ENCODE data around the gene FOXQ1.

FOXQ1 gene

DNA sequence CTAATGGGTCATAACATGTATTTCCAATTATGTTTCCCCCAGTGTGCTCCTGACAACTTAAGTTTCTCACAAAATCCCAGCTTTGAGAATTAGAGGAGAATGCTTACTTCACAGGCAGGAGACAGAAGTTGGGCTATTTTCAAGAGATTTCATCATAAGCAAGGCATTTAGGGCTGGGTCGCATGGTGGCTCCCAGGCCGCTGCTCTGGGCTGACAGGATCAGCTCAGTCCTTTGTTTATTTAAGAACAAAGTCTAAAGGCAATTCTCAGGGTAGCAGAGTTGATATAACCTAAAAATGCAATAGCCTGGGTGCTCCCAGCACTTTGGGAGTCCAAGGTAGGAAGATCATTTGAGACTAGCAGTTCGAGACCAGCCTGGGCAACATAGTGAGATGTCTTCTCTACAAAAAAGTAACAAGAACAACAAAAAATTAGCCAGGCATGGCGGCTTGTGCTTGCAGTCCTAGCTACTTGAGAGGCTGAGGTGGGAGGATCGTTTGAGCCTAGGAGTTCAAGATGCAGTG lies 10.9 kb downstream of the FOXQ1 start:
- Histone ChIP-seq H3K27ac (ENCODE audit: low read depth, low read length) (no peak overlapping the region), H3K9me3 (ENCODE audit: insufficient read depth, low read depth, low read length) (no peaks in the 10 kb centered on the region), H3K9ac (ENCODE audit: low read depth, low read length) (no peak overlapping the region), H3K4me3 (ENCODE audit: low read length) (no peak overlapping the region), H3K27me3 (ENCODE audit: insufficient read depth, low read length) (peaks cover 4% of the 10 kb centered on the region), H3K4me1 (ENCODE audit: insufficient read depth, low read length) (no peaks in the 10 kb centered on the region; the same call in 1 of the 2 replicates), H3K36me3 (ENCODE audit: insufficient read depth, low read length) (no peaks in the 10 kb centered on the region)
- 90% methylated on average over 5 of the region's 5 CpGs for WGBS

DNA sequence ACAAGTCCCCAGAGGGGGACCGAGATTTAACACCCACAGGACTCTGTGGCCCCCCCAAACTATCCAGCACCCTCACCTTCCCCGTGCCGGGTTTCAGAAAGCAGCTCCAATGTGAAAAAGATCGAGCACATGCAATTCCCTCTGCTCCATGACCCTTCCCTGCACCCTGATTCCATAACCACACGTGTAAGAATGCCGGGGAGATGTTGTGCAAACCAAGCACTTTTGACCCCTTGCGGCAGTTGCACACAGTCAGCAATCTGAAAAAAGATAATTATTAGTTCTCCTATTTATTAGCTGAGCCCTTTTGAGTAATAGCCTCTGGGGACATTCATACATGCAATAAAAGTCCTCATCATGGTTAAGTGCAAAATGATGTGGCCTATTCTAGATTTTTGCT lies 13.0 kb downstream of the FOXQ1 start:
- Histone ChIP-seq H3K27ac (ENCODE audit: low read depth, low read length) (no peak overlapping the region), H3K9me3 (ENCODE audit: insufficient read depth, low read depth, low read length) (peaks cover 7% of the 10 kb centered on the region; the same call in 1 of the 2 replicates), H3K27me3 (ENCODE audit: insufficient read depth, low read length) (no peaks in the 10 kb centered on the region), H3K4me3 (ENCODE audit: low read length) (no peak overlapping the region), H3K9ac (ENCODE audit: low read depth, low read length) (no peak overlapping the region), H3K4me1 (ENCODE audit: insufficient read depth, low read length) (no peaks in the 10 kb centered on the region; the same call in 1 of the 2 replicates), H3K36me3 (ENCODE audit: insufficient read depth, low read length) (no peaks in the 10 kb centered on the region)
- 92% methylated on average over 7 of the region's 7 CpGs for WGBS

DNA sequence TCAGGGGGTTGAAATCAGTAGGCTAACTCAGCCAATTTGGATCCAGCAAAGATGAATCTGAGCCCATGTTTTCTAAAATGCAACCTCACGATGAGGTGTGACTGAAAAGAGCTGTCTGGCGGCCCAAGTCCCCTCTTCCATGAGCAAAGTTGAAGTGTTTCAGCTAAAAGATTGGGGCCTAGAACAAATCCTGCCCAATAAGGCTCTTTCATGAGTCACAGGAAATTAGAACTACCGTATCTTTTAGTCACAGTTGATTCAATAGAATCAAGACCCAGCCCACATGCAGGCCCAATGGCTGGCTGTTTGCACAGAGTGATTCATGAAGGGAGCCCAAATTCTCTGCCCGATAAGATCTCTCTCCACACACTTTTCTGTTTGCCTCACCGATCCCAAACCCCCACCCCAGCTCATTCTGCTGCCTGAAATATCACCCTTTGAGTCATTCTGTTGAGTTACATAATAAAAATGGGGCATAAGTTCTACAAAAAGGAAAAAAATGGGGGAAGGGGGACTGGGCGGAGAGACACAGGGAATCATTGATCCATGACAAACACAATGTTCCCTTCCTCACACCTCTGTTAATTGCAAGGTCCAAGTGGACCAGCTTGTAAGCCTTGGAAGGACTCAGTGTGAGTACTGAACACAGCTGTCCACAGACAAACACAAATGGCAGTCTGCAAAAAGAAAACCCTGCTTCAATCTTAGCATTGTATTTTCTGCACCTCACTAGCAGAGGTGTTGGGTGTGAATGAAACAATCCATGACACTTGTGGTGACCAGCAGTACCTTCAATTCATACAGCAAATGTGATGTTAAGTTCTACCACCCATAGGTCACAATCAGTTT lies 13.8 kb downstream of the FOXQ1 start:
- Histone ChIP-seq H3K9me3 (ENCODE audit: insufficient read depth, low read depth, low read length) (peaks cover 13% of the 10 kb centered on the region), H3K36me3 (ENCODE audit: insufficient read depth, low read length) (no peaks in the 10 kb centered on the region), H3K27me3 (ENCODE audit: insufficient read depth, low read length) (no peaks in the 10 kb centered on the region), H3K4me3 (ENCODE audit: low read length) (no peak overlapping the region), H3K4me1 (ENCODE audit: insufficient read depth, low read length) (no peaks in the 10 kb centered on the region; the same call in 1 of the 2 replicates), H3K9ac (ENCODE audit: low read depth, low read length) (no peak overlapping the region), H3K27ac (ENCODE audit: low read depth, low read length) (no peak overlapping the region)
- 92% methylated on average over 5 of the region's 6 CpGs for WGBS

DNA sequence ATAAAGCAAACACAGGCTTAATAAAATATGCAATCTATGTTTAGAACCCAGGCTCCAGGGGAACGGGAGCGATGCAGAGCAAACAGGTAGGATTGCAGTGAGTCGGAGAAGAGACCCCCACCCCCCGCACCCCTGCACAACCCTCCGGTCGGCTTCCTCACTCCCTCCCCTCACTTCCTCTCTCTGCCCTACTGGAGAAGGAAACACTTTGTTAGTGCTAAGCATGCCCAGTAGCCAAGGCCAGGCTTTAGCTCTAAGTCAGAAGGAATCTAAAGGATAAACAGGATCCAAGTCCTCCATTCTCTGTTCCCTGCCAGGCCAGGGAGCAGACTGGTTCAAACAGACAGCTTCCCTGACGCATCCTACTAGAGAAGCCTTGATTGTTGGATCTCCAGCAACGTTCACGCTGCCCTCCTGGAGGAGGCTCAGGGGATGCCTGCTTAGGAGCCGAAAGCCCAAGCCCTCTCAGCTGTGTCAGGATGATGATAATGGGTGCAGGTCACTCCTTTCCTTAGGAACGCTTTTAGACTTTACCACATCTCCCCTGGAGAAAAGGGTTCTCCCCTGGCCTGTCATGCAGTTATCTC lies 14.7 kb downstream of the FOXQ1 start:
- Histone ChIP-seq H3K9me3 (ENCODE audit: insufficient read depth, low read depth, low read length) (peaks cover 20% of the 10 kb centered on the region), H3K4me1 (ENCODE audit: insufficient read depth, low read length) (no peaks in the 10 kb centered on the region; the same call in 1 of the 2 replicates), H3K27me3 (ENCODE audit: insufficient read depth, low read length) (no peaks in the 10 kb centered on the region), H3K4me3 (ENCODE audit: low read length) (no peak overlapping the region), H3K36me3 (ENCODE audit: insufficient read depth, low read length) (no peaks in the 10 kb centered on the region), H3K27ac (ENCODE audit: low read depth, low read length) (no peak overlapping the region), H3K9ac (ENCODE audit: low read depth, low read length) (no peak overlapping the region)
- WGBS: 85% methylated on average over 11 of the region's 11 CpGs

DNA sequence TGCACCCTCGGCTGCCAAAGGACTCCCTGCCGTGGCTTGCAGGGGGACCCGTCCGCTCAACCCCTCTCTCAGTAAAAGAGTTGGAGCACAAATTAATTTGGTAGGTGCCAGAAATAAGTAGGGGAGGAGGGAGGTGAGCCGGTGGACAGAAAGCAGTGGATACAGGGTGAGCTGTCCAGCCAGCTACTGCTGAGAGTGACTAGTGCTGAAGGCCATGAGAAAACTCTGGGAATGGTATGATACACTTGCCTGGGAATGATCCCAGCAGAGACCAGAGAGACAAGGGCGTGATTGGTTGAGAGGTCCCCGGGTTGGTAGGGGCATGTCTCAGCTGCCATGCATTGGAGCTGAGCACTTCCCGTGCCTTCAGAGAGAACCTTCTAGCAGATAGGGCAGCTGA lies 15.7 kb downstream of the FOXQ1 start:
- Histone ChIP-seq H3K27me3 (ENCODE audit: insufficient read depth, low read length) (no peaks in the 10 kb centered on the region), H3K4me3 (ENCODE audit: low read length) (no peak overlapping the region), H3K9ac (ENCODE audit: low read depth, low read length) (no peak overlapping the region), H3K9me3 (ENCODE audit: insufficient read depth, low read depth, low read length) (peaks cover 20% of the 10 kb centered on the region), H3K36me3 (ENCODE audit: insufficient read depth, low read length) (no peaks in the 10 kb centered on the region), H3K27ac (ENCODE audit: low read depth, low read length) (no peak overlapping the region), H3K4me1 (ENCODE audit: insufficient read depth, low read length) (no peaks in the 10 kb centered on the region; the same call in 1 of the 2 replicates)
- WGBS: 92% methylated on average over 8 of the region's 8 CpGs

DNA sequence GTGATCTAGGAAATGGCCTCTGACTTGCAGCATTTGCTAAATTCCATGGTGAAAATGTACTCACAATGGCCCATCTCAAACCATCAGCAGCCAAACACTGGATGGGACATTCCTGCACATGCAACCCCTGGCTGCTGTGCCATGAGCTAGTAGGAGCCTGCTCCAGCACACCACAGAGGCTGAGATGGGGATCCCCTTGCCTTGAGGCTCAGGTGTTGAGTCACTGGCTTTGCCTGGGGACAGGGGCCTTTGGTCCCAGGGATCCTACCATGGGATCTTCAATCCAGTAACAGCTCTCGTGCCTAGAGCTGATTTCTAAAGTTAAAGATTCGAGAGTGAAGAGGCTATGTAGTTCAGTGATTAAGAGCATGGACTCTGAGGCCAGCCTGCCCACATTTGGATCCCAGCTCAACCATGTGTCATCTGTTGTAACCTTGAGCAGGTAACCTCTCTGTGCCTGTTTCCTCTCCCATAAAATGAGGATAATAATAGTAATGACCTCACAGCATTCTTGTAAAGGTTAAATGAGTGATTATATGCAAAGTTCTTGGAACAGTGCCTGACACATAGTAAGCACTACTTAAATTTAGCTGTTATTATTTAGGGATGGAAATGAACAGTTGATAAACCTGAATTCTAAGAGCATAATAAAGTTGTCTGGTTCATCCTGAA lies 16.4 kb downstream of the FOXQ1 start:
- no peaks in the 10 kb centered on the region for H3K27me3 ChIP-seq (ENCODE audit: insufficient read depth, low read length)
- H3K9ac ChIP-seq (ENCODE audit: low read depth, low read length): no peak overlapping the region
- H3K36me3 ChIP-seq (ENCODE audit: insufficient read depth, low read length): no peaks in the 10 kb centered on the region
- H3K27ac ChIP-seq (ENCODE audit: low read depth, low read length): no peak overlapping the region
- H3K9me3 ChIP-seq (ENCODE audit: insufficient read depth, low read depth, low read length): peaks cover 20% of the 10 kb centered on the region
- WGBS: 98% methylated on average over 2 of the region's 2 CpGs
- H3K4me1 ChIP-seq (ENCODE audit: insufficient read depth, low read length): no peaks in the 10 kb centered on the region; the same call in 1 of the 2 replicates
- no peak overlapping the region for H3K4me3 ChIP-seq (ENCODE audit: low read length)

DNA sequence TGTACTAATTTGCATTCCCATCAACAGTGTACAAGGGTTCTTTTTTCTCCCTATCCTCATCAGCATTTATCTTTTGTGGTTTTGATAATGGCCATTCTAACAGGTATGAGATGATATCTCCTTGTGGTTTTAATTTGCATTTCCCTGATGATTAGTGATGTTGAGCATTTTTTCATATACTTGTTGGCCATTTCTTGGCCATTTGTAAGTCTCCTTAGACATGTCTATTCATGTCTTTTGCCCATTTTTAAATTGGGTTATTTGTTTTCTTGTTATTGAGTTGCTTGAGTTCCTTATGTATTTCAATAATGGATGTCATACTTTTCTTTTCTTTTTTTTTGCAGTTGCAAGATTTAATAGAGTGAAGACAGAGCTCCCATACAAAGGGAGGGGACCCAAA lies 17.8 kb downstream of the FOXQ1 start:
- Histone ChIP-seq H3K9me3 (ENCODE audit: insufficient read depth, low read depth, low read length) (peaks cover 20% of the 10 kb centered on the region), H3K27me3 (ENCODE audit: insufficient read depth, low read length) (no peaks in the 10 kb centered on the region), H3K4me3 (ENCODE audit: low read length) (no peak overlapping the region), H3K27ac (ENCODE audit: low read depth, low read length) (no peak overlapping the region), H3K36me3 (ENCODE audit: insufficient read depth, low read length) (no peaks in the 10 kb centered on the region), H3K9ac (ENCODE audit: low read depth, low read length) (no peak overlapping the region), H3K4me1 (ENCODE audit: insufficient read depth, low read length) (peaks cover 9% of the 10 kb centered on the region)

DNA sequence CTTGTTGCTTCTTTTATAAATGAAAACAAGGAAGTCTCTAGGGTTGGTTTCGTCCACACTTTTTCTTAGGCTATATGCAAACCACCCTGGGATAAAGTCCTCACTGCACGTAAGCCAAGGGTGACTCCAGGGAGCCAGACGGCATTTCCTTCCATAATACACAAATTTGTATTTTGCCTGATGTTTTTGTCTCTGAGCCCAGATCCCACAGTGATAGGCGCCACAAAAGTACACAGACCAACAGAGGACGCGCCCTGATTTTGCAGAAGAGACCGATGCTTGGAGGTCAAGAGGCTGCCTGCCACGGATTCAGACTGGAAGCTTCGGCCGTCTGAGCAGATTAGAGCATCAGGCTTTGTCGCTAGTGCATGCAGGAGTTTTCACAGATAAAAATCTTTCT lies 22.8 kb downstream of the FOXQ1 start:
- peaks cover 24% of the 10 kb centered on the region for H3K4me1 ChIP-seq (ENCODE audit: insufficient read depth, low read length)
- no peak overlapping the region for H3K4me3 ChIP-seq (ENCODE audit: low read length)
- H3K27me3 ChIP-seq (ENCODE audit: insufficient read depth, low read length): no peaks in the 10 kb centered on the region
- H3K36me3 ChIP-seq (ENCODE audit: insufficient read depth, low read length): no peaks in the 10 kb centered on the region
- no peak overlapping the region for H3K27ac ChIP-seq (ENCODE audit: low read depth, low read length)
- H3K9me3 ChIP-seq (ENCODE audit: insufficient read depth, low read depth, low read length): peaks cover 15% of the 10 kb centered on the region; the same call in 1 of the 2 replicates
- WGBS: 25% methylated on average over 11 of the region's 11 CpGs
- peak overlapping the region; percentile 2; the same call in 1 of the 2 replicates for H3K9ac ChIP-seq (ENCODE audit: low read depth, low read length)

DNA sequence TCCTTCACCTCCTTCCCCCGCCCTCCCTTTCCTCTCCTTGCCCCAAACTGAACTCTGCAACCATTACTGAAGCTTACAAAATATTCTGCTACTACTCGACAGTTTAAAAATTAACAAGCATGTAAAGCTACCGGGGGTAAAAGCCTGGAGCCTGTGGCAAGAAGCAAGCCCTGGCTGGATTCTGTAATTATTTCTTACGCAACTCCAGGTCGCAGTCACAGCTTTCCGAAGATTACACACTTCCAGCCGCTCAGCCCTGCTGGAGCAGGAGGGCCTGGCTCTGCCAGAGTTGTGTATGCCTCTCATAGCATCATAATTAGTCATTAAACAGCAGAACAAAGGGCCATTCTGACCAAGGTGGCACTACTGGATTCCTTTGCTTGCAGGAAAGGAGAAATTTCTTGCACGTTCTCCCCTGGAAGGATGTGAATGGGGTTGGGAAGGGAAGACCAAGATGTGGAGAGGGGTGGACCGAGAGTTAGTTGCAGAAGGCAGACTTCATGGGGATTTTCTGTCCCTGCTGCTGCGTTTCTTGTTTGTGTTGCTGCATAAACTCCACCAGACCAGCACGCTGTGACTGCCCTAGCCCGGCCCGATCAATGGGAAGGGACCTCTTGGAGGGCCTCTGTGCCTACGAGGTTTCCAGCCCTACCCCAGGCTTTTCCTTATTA lies 23.6 kb downstream of the FOXQ1 start:
- WGBS: 54% methylated on average over 14 of the region's 14 CpGs
- Histone ChIP-seq H3K36me3 (ENCODE audit: insufficient read depth, low read length) (no peaks in the 10 kb centered on the region), H3K9me3 (ENCODE audit: insufficient read depth, low read depth, low read length) (peaks cover 8% of the 10 kb centered on the region; the same call in 1 of the 2 replicates), H3K27me3 (ENCODE audit: insufficient read depth, low read length) (no peaks in the 10 kb centered on the region), H3K4me1 (ENCODE audit: insufficient read depth, low read length) (peaks cover 24% of the 10 kb centered on the region), H3K27ac (ENCODE audit: low read depth, low read length) (no peak overlapping the region), H3K4me3 (ENCODE audit: low read length) (no peak overlapping the region), H3K9ac (ENCODE audit: low read depth, low read length) (peak overlapping the region; percentile 5; the same call in 1 of the 2 replicates)

DNA sequence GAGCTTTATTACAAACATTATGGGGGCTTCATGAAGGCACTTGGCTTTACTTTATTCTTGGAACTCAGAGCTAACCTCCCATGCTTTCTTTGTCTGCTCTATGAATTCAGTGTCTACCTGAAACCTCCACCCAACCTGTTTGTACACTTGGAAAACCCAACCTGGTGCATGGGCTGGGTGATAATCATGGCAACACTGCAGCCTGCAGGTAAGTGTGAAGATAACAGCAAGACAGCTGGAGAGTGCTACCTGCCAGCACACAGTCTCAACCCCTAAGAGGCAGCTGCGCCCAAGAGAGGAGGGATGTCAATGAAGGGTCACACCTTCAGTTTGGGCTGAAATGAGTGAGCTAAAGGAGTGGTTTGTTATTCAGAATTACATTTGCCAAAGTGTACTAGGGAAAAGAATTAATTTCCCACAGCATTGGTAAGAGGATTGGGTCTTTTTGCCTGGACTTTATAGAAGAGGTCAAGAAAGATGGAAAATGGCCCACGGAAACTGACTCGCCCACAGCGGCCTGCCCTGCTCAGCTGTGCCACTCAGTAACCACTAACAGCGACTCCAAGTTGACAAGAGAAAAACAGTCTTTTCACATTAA lies 24.4 kb downstream of the FOXQ1 start:
- no peaks in the 10 kb centered on the region for H3K36me3 ChIP-seq (ENCODE audit: insufficient read depth, low read length)
- H3K27me3 ChIP-seq (ENCODE audit: insufficient read depth, low read length): no peaks in the 10 kb centered on the region
- peaks cover 24% of the 10 kb centered on the region for H3K4me1 ChIP-seq (ENCODE audit: insufficient read depth, low read length)
- 85% methylated on average over 5 of the region's 5 CpGs for WGBS
- H3K4me3 ChIP-seq (ENCODE audit: low read length): no peak overlapping the region
- H3K27ac ChIP-seq (ENCODE audit: low read depth, low read length): no peak overlapping the region
- H3K9ac ChIP-seq (ENCODE audit: low read depth, low read length): no peak overlapping the region
- H3K9me3 ChIP-seq (ENCODE audit: insufficient read depth, low read depth, low read length): 0 out of 2 replicates have a peak, but pooled peaks cover under 1% of the 10 kb centered on the region
